Type B pancreatic cell (in vitro differentiated cells): ENCODE data around the gene NPAS3. TPM values are rescaled to one million over a fixed set of nuclear protein-coding genes. Genes with fewer than 3 reads are reported as not detected.

ENCODE experiments used
- DNase-seq: peaks from one replicate; pipeline ENCODE4 v3.0.0; 2021; ENCODE audit warnings: mixed read lengths; ENCODE audit not compliant: unreplicated experiment; ENCODE audit errors: extremely low spot score
- H3K27ac Mint-ChIP-seq: 2 replicates; pipeline ENCODE4 v1.8.0; 2021; ENCODE audit warnings: mild to moderate bottlenecking, mixed read lengths
- H3K27me3 Mint-ChIP-seq: 2 replicates; pipeline ENCODE4 v1.8.0; 2021; ENCODE audit warnings: mixed read lengths
- H3K36me3 Mint-ChIP-seq: 2 replicates; pipeline ENCODE4 v1.8.0; 2021; ENCODE audit warnings: mixed read lengths
- H3K4me1 Mint-ChIP-seq: one replicate; pipeline ENCODE4 v1.8.0; 2021; ENCODE audit warnings: mixed read lengths; ENCODE audit not compliant: unreplicated experiment
- H3K4me3 Mint-ChIP-seq: 2 replicates; pipeline ENCODE4 v1.8.0; 2021; ENCODE audit warnings: mild to moderate bottlenecking, mixed read lengths
- H3K9me3 Mint-ChIP-seq: 2 replicates; pipeline ENCODE4 v1.8.0; 2021; ENCODE audit warnings: mixed read lengths
- total RNA-seq: library from RNA; stranded (reverse); gene quantifications from 2 replicates; pipeline ENCODE4 v1.2.1, GENCODE V29; 2021; ENCODE audit warnings: low replicate concordance
- TF ChIP-seq, protein P1 (sequence below): fragments of 200-600 bp; sonication (generic); conservative IDR thresholded peaks from 2 replicates; pipeline ENCODE4 v1.5.0; 2021; ENCODE audit warnings: antibody characterized with exemption, mild to moderate bottlenecking

Gene NPAS3
- total RNA-seq, 1 donor from 2014 or later, result 8.7 TPM

DNA sequence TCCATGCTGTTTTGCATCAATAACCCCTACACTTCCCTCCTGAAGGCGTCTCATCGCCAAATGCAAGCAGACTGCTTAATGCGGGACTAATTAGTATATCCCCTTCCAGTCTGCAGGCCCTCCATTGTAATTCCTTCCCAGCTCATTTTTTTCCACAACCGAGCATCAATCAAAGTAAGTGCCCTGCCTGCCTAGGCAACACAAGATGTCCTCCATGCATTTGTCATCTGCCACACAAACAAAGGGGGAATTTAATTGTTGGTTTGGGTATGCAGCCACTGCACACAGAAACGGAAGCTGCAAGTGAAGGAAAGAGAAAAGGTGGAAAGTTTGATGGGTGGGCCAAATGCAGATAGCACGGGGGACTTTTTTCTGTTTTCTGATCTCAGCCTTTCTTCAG, 844.2 kb downstream of the NPAS3 start:
- Mint-ChIP-seq H3K4me1 (peaks cover 41% of the 10 kb centered on the region), H3K27me3 (peaks cover 42% of the 10 kb centered on the region), H3K4me3 (peak overlapping the region; percentile 21), H3K36me3 (peaks cover 3% of the 10 kb centered on the region), H3K9me3 (no peaks in the 10 kb centered on the region), H3K27ac (no peak overlapping the region)
- TF ChIP-seq, protein P1, sequence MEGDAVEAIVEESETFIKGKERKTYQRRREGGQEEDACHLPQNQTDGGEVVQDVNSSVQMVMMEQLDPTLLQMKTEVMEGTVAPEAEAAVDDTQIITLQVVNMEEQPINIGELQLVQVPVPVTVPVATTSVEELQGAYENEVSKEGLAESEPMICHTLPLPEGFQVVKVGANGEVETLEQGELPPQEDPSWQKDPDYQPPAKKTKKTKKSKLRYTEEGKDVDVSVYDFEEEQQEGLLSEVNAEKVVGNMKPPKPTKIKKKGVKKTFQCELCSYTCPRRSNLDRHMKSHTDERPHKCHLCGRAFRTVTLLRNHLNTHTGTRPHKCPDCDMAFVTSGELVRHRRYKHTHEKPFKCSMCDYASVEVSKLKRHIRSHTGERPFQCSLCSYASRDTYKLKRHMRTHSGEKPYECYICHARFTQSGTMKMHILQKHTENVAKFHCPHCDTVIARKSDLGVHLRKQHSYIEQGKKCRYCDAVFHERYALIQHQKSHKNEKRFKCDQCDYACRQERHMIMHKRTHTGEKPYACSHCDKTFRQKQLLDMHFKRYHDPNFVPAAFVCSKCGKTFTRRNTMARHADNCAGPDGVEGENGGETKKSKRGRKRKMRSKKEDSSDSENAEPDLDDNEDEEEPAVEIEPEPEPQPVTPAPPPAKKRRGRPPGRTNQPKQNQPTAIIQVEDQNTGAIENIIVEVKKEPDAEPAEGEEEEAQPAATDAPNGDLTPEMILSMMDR, result no peak
- DNase-seq, result no peak

DNA sequence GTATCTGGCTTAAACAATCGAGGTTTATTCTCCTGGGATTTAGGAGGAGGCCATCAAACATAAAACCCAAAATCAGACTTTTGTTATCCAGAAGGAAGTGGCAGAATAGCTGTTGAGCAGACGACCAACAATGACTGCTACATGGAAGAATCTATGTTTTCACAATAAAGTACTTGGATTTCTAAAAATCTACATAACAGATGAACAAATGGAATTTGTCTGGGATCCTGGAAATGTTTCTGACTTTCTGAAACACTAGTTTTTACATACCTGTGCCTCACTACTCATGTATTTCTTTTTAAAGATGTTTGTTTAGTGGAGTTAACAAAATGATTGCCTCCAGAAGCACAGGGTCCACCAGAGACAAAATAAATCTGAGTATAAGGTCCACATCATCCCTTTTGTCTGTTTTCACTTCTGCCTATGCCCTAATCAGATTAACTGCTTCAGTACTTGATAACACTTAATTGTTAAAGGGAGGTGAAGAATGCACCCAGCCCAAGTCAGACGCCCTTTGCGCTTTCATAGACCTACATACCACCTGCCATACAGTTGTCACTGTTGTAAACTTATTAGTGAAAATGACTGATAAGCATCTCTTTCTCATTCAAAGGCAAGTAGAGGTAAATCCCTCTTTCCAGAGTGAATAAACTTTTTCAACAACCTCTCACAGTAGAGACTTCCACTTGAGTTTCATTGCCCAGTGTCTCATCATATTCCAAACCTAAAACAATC, 847.6 kb downstream of the NPAS3 start:
- no peak overlapping the region for H3K27ac Mint-ChIP-seq
- peaks cover 43% of the 10 kb centered on the region for H3K4me1 Mint-ChIP-seq
- no peaks in the 10 kb centered on the region for H3K9me3 Mint-ChIP-seq
- peaks cover 3% of the 10 kb centered on the region for H3K36me3 Mint-ChIP-seq
- no peak for DNase-seq
- peaks cover 48% of the 10 kb centered on the region for H3K27me3 Mint-ChIP-seq
- TF ChIP-seq, protein P1, result no peak
- H3K4me3 Mint-ChIP-seq, result no peak overlapping the region

DNA sequence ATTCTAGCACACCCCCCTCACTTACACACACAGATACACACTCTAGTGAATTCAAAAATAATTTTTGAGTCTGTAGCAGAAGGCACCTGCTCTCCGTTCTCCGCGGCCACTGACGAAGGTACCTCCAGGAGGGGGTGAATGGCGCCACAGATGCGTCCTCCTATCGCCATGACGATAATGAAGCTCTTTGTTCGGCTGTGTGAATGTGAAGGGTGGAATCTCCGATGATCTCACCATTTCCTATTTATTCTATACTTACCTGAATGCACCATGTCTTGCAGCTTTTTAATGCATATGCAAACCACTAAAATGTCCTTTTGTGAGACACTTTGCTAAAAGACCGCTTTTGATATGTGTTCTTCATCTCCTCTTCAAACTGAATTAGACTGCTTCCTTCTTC, 849.5 kb downstream of the NPAS3 start:
- H3K27me3 Mint-ChIP-seq, result peaks cover 50% of the 10 kb centered on the region
- no peak overlapping the region for H3K27ac Mint-ChIP-seq
- H3K4me1 Mint-ChIP-seq, result peaks cover 47% of the 10 kb centered on the region
- peaks cover 3% of the 10 kb centered on the region for H3K36me3 Mint-ChIP-seq
- H3K4me3 Mint-ChIP-seq, result no peak overlapping the region
- TF ChIP-seq, protein P1, result no peak
- no peak for DNase-seq
- H3K9me3 Mint-ChIP-seq, result no peaks in the 10 kb centered on the region

DNA sequence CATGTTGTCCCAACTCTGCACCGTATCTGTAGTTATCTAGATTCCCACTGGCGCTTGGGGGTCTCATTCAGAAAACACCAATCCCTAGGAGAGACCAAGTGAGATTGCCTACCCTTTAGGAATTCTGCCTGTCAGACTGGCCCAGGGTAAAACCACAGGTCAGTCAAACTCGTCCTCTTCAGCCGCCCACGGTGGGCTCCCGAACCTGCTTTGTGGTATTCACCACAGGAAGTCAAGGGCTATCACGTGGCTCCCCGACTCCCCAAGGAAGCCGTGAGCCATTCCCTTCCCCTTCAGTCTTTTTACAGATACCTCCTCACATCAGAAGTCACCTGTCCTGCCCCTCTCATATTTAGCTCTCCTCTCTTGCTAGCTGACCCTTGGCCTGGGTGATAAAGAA, 852.3 kb downstream of the NPAS3 start:
- TF ChIP-seq, protein P1, result no peak
- DNase-seq, result no peak
- Mint-ChIP-seq H3K4me3 (no peak overlapping the region), H3K36me3 (no peaks in the 10 kb centered on the region), H3K4me1 (peaks cover 43% of the 10 kb centered on the region), H3K27me3 (peaks cover 66% of the 10 kb centered on the region), H3K27ac (no peak overlapping the region), H3K9me3 (no peaks in the 10 kb centered on the region)

DNA sequence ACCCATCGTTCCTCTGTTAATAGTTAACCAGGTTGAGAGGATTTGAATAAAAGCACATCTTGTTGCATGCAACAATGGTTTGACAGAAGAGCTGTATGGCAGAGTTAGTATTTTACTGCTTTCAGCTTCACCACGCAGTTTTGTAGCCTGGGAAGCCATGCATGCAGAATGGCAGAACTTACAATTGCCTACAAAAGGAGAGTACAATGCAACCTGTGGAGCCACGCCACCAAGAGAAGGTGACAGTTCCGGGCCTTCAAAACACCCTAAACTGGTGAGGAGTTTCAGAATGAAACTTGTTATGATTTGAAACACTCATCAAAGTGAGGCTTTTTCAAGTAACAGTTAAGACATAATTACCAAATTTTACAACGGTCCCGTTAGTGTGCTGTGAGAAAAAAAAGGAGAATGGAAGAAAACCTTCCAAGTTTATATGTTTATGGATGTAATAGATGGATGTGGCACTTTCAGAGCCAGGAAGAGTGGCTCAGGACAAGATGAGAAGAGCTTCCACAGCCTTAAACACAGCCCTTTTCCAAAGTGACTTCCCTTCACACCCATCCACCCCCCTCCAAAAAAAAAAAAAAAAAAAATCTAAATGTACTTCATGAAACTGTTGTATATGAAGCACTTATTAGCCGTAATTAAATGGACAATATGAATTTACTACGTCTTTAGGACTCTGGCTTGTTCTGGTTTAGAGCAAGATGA, 853.5 kb downstream of the NPAS3 start:
- H3K27me3 Mint-ChIP-seq, result peaks cover 63% of the 10 kb centered on the region
- no peak overlapping the region for H3K27ac Mint-ChIP-seq
- TF ChIP-seq, protein P1, result no peak
- peak overlapping the region; percentile 78 for H3K4me3 Mint-ChIP-seq
- H3K36me3 Mint-ChIP-seq, result no peaks in the 10 kb centered on the region
- H3K9me3 Mint-ChIP-seq, result no peaks in the 10 kb centered on the region
- H3K4me1 Mint-ChIP-seq, result peaks cover 42% of the 10 kb centered on the region
- DNase-seq, result no peak
